Measurements from ENCODE around the gene FAM170B. TPM values are rescaled to one million over a fixed set of nuclear protein-coding genes. Genes with fewer than 3 reads are reported as not detected.

The FAM170B gene
- polyA plus RNA-seq, result not detected

- 64 to 76% (median 73%) methylated on average over 5 of the region's 5 CpGs for WGBS, 3 donors
- no peak within 1 kb of the TSS for H3K27ac ChIP-seq (ENCODE audit: low read depth, low read length)
Observed at GRCh38 chr10:49133706-49134248, at the start of gene FAM170B. Gene FAM170B, minus strand, starts transcription at chr10:49134021. Its CDS starts 103 bp downstream, at chr10:49133918.

GRCh38 chr10:49182776-49183175, 49.0 kb upstream of the FAM170B start:
- 57 to 94% (median 84%) methylated on average over 4 of the region's 4 CpGs for WGBS, 3 donors
- no peak overlapping the region for H3K27ac ChIP-seq (ENCODE audit: low read depth, low read length)

- no peak overlapping the region for H3K27ac ChIP-seq (ENCODE audit: low read depth, low read length)
Observed at GRCh38 chr10:49180444-49180860, 46.6 kb upstream of the FAM170B start.

GRCh38 chr10:49179699-49180443, 46.0 kb upstream of the FAM170B start:
- H3K27ac ChIP-seq (ENCODE audit: low read depth, low read length), result no peak overlapping the region
- 66 to 80% (median 73%) methylated on average over 10 of the region's 10 CpGs for WGBS, 3 donors

More at GRCh38 chr10:49180444-49180860, 46.6 kb upstream of the FAM170B start:
- 30 to 39% (median 32%) methylated on average over 3 of the region's 3 CpGs for WGBS, 3 donors

GRCh38 chr10:49178489-49179471, 45.0 kb upstream of the FAM170B start:
- H3K27ac ChIP-seq (ENCODE audit: low read depth, low read length), result no peak overlapping the region
- WGBS, 3 donors, result 71 to 87% (median 83%) methylated on average over 6 of the region's 6 CpGs

GRCh38 chr10:49177391-49178355, 43.9 kb upstream of the FAM170B start:
- 36 to 58% (median 48%) methylated on average over 9 of the region's 9 CpGs for WGBS, 3 donors
- H3K27ac ChIP-seq (ENCODE audit: low read depth, low read length), result no peak overlapping the region

GRCh38 chr10:49176310-49177268, 42.8 kb upstream of the FAM170B start:
- 78 to 82% (median 81%) methylated on average over 19 of the region's 19 CpGs for WGBS, 3 donors
- no peak overlapping the region for H3K27ac ChIP-seq (ENCODE audit: low read depth, low read length)

GRCh38 chr10:49175587-49176309, 41.9 kb upstream of the FAM170B start:
- 84 to 96% (median 94%) methylated on average over 8 of the region's 8 CpGs for WGBS, 3 donors
- no peak overlapping the region for H3K27ac ChIP-seq (ENCODE audit: low read depth, low read length)

GRCh38 chr10:49174926-49175500, 41.2 kb upstream of the FAM170B start:
- no peak overlapping the region for H3K27ac ChIP-seq (ENCODE audit: low read depth, low read length)
- 58 to 90% (median 84%) methylated on average over 10 of the region's 10 CpGs for WGBS, 3 donors

GRCh38 chr10:49174261-49174925, 40.6 kb upstream of the FAM170B start:
- no peak overlapping the region for H3K27ac ChIP-seq (ENCODE audit: low read depth, low read length)
- 58 to 71% (median 67%) methylated on average over 15 of the region's 15 CpGs for WGBS, 3 donors

GRCh38 chr10:49173853-49174252, 40.0 kb upstream of the FAM170B start:
- no peak overlapping the region for H3K27ac ChIP-seq (ENCODE audit: low read depth, low read length)
- WGBS, 3 donors, result 76 to 90% (median 77%) methylated on average over 4 of the region's 4 CpGs

- 73 to 90% (median 90%) methylated on average over 11 of the region's 11 CpGs for WGBS, 3 donors
- H3K27ac ChIP-seq (ENCODE audit: low read depth, low read length), result no peak overlapping the region
Observed at GRCh38 chr10:49173201-49173772, 39.5 kb upstream of the FAM170B start.

GRCh38 chr10:49172777-49173132, 38.9 kb upstream of the FAM170B start:
- 70 to 98% (median 93%) methylated on average over 3 of the region's 3 CpGs for WGBS, 3 donors
- no peak overlapping the region for H3K27ac ChIP-seq (ENCODE audit: low read depth, low read length)

GRCh38 chr10:49172061-49172776, 38.4 kb upstream of the FAM170B start:
- no peak overlapping the region for H3K27ac ChIP-seq (ENCODE audit: low read depth, low read length)
- 79 to 93% (median 92%) methylated on average over 4 of the region's 4 CpGs for WGBS, 3 donors
